Activated T-helper 17 cell treated with anti-CD3 and anti-CD28 coated beads, Interleukin-2, amount 50 U/mL, for 72 hours (primary cell): ENCODE results near the gene EPB41L5. TPM values are rescaled to one million over a fixed set of nuclear protein-coding genes. Genes with fewer than 3 reads are reported as not detected.
"Not testable (repeated sequence)": the region's sequence is repeated elsewhere in the genome, so short reads cannot be mapped to it uniquely, and the experiment has no call there.

Experiments
- ATAC-seq: fragments of 150-1000 bp; cut with Tn5 transposase; replicated peaks from 2 replicates; pipeline ENCODE4 v1.10.0; 2021; ENCODE audit warnings: mild to moderate bottlenecking, moderate library complexity
- H3K27ac Mint-ChIP-seq: one replicate; pipeline ENCODE4 v1.8.0; 2022; ENCODE audit warnings: mixed read lengths
- H3K27me3 Mint-ChIP-seq: one replicate; pipeline ENCODE4 v1.8.0; 2022; ENCODE audit warnings: mixed read lengths
- H3K36me3 Mint-ChIP-seq: one replicate; pipeline ENCODE4 v1.8.0; 2022; ENCODE audit warnings: low read depth, mild to moderate bottlenecking, mixed read lengths
- H3K4me1 Mint-ChIP-seq: one replicate; pipeline ENCODE4 v1.8.0; 2022; ENCODE audit warnings: mixed read lengths
- H3K4me3 Mint-ChIP-seq: one replicate; pipeline ENCODE4 v1.8.0; 2022; ENCODE audit warnings: mild to moderate bottlenecking, mixed read lengths
- H3K9me3 Mint-ChIP-seq: one replicate; pipeline ENCODE4 v1.8.0; 2022; ENCODE audit warnings: mixed read lengths
- total RNA-seq, 2 donors: library from RNA; stranded (reverse); gene quantifications; one replicate each; pipeline ENCODE4 v1.2.3, GENCODE V29; 2022

Gene EPB41L5
- total RNA-seq, 2 donors from 2014 or later: 1.9 to 2.4 TPM

- peaks cover 10% of the 10 kb centered on the region for H3K9me3 Mint-ChIP-seq
- peaks cover 14% of the 10 kb centered on the region for H3K36me3 Mint-ChIP-seq
- H3K4me1 Mint-ChIP-seq: no peaks in the 10 kb centered on the region
- H3K27me3 Mint-ChIP-seq: no peaks in the 10 kb centered on the region
- H3K4me3 Mint-ChIP-seq: no peak overlapping the region
- ATAC-seq: no peak
- H3K27ac Mint-ChIP-seq: no peak overlapping the region
Measured at GRCh38 chr2:120132190-120132589, 119.3 kb downstream of the EPB41L5 start.

- Mint-ChIP-seq H3K36me3 (peaks cover 14% of the 10 kb centered on the region), H3K9me3 (peaks cover 10% of the 10 kb centered on the region), H3K27ac (no peak overlapping the region), H3K27me3 (no peaks in the 10 kb centered on the region), H3K4me3 (no peak overlapping the region), H3K4me1 (no peaks in the 10 kb centered on the region)
- no peak for ATAC-seq
Measured at GRCh38 chr2:120132691-120133090, 119.8 kb downstream of the EPB41L5 start.

- peaks cover 14% of the 10 kb centered on the region for H3K36me3 Mint-ChIP-seq
- H3K27me3 Mint-ChIP-seq: no peaks in the 10 kb centered on the region
- H3K27ac Mint-ChIP-seq: no peak overlapping the region
- no peaks in the 10 kb centered on the region for H3K4me1 Mint-ChIP-seq
- peaks cover 10% of the 10 kb centered on the region for H3K9me3 Mint-ChIP-seq
- no peak overlapping the region for H3K4me3 Mint-ChIP-seq
- ATAC-seq: no peak
Measured at GRCh38 chr2:120133572-120134244, 120.8 kb downstream of the EPB41L5 start.

GRCh38 chr2:120134263-120134662 lies 121.4 kb downstream of the EPB41L5 start:
- Mint-ChIP-seq H3K36me3 (peaks cover 14% of the 10 kb centered on the region), H3K4me3 (no peak overlapping the region)
- no peak for ATAC-seq

GRCh38 chr2:120135013-120135412 lies 122.1 kb downstream of the EPB41L5 start:
- peaks cover 14% of the 10 kb centered on the region for H3K36me3 Mint-ChIP-seq
- H3K4me1 Mint-ChIP-seq, H3K27ac Mint-ChIP-seq, ATAC-seq, H3K4me3 Mint-ChIP-seq, H3K27me3 Mint-ChIP-seq, H3K9me3 Mint-ChIP-seq: not testable (repeated sequence)

More at GRCh38 chr2:120134263-120134662, 121.4 kb downstream of the EPB41L5 start:
- Mint-ChIP-seq H3K9me3 (peaks cover 10% of the 10 kb centered on the region), H3K4me1 (no peaks in the 10 kb centered on the region), H3K27me3 (no peaks in the 10 kb centered on the region), H3K27ac (no peak overlapping the region)

GRCh38 chr2:120140866-120141265 lies 128.0 kb downstream of the EPB41L5 start:
- Mint-ChIP-seq H3K4me1 (no peaks in the 10 kb centered on the region), H3K9me3 (no peaks in the 10 kb centered on the region), H3K36me3 (no peaks in the 10 kb centered on the region), H3K4me3 (no peak overlapping the region), H3K27me3 (no peaks in the 10 kb centered on the region), H3K27ac (no peak overlapping the region)
- no peak for ATAC-seq

- no peaks in the 10 kb centered on the region for H3K9me3 Mint-ChIP-seq
- ATAC-seq: no peak
- H3K4me1 Mint-ChIP-seq: no peaks in the 10 kb centered on the region
- no peak overlapping the region for H3K4me3 Mint-ChIP-seq
- no peaks in the 10 kb centered on the region for H3K27me3 Mint-ChIP-seq
- H3K36me3 Mint-ChIP-seq: no peaks in the 10 kb centered on the region
- no peak overlapping the region for H3K27ac Mint-ChIP-seq
Measured at GRCh38 chr2:120141300-120142069, 128.6 kb downstream of the EPB41L5 start.

GRCh38 chr2:120142528-120143219 lies 129.8 kb downstream of the EPB41L5 start:
- no peaks in the 10 kb centered on the region for H3K36me3 Mint-ChIP-seq
- ATAC-seq: no peak
- H3K4me3 Mint-ChIP-seq: no peak overlapping the region
- H3K27me3 Mint-ChIP-seq: no peaks in the 10 kb centered on the region
- no peaks in the 10 kb centered on the region for H3K9me3 Mint-ChIP-seq
- H3K27ac Mint-ChIP-seq: no peak overlapping the region
- no peaks in the 10 kb centered on the region for H3K4me1 Mint-ChIP-seq

GRCh38 chr2:120148229-120148628 lies 135.4 kb downstream of the EPB41L5 start:
- Mint-ChIP-seq H3K27ac (no peak overlapping the region), H3K27me3 (no peaks in the 10 kb centered on the region), H3K4me3 (no peak overlapping the region), H3K9me3 (no peaks in the 10 kb centered on the region), H3K4me1 (no peaks in the 10 kb centered on the region), H3K36me3 (no peaks in the 10 kb centered on the region)
- ATAC-seq: no peak

GRCh38 chr2:120148669-120149068 lies 135.8 kb downstream of the EPB41L5 start:
- Mint-ChIP-seq H3K27me3 (no peaks in the 10 kb centered on the region), H3K4me1 (no peaks in the 10 kb centered on the region), H3K9me3 (no peaks in the 10 kb centered on the region), H3K27ac (no peak overlapping the region), H3K4me3 (no peak overlapping the region), H3K36me3 (no peaks in the 10 kb centered on the region)
- ATAC-seq: no peak

GRCh38 chr2:120149406-120149805 lies 136.5 kb downstream of the EPB41L5 start:
- no peak overlapping the region for H3K4me3 Mint-ChIP-seq
- H3K36me3 Mint-ChIP-seq: no peaks in the 10 kb centered on the region

GRCh38 chr2:120150040-120150482 lies 137.2 kb downstream of the EPB41L5 start:
- no peak for ATAC-seq
- Mint-ChIP-seq H3K27ac (no peak overlapping the region), H3K27me3 (no peaks in the 10 kb centered on the region), H3K4me3 (no peak overlapping the region), H3K9me3 (no peaks in the 10 kb centered on the region), H3K36me3 (no peaks in the 10 kb centered on the region), H3K4me1 (no peaks in the 10 kb centered on the region)

More at GRCh38 chr2:120149406-120149805, 136.5 kb downstream of the EPB41L5 start:
- Mint-ChIP-seq H3K9me3 (no peaks in the 10 kb centered on the region), H3K27ac (no peak overlapping the region), H3K27me3 (no peaks in the 10 kb centered on the region), H3K4me1 (no peaks in the 10 kb centered on the region)
- no peak for ATAC-seq

GRCh38 chr2:120155308-120155707 lies 142.4 kb downstream of the EPB41L5 start:
- no peak overlapping the region for H3K27ac Mint-ChIP-seq
- no peaks in the 10 kb centered on the region for H3K9me3 Mint-ChIP-seq
- no peaks in the 10 kb centered on the region for H3K4me1 Mint-ChIP-seq
- no peaks in the 10 kb centered on the region for H3K36me3 Mint-ChIP-seq
- H3K4me3 Mint-ChIP-seq: no peak overlapping the region
- no peaks in the 10 kb centered on the region for H3K27me3 Mint-ChIP-seq
- no peak for ATAC-seq

- ATAC-seq, H3K4me3 Mint-ChIP-seq, H3K9me3 Mint-ChIP-seq, H3K36me3 Mint-ChIP-seq, H3K27me3 Mint-ChIP-seq, H3K27ac Mint-ChIP-seq, H3K4me1 Mint-ChIP-seq: not testable (repeated sequence)
Measured at GRCh38 chr2:120158658-120159057, 145.8 kb downstream of the EPB41L5 start.

- Mint-ChIP-seq H3K4me3 (no peak overlapping the region), H3K27ac (no peak overlapping the region), H3K9me3 (no peaks in the 10 kb centered on the region), H3K27me3 (no peaks in the 10 kb centered on the region), H3K4me1 (no peaks in the 10 kb centered on the region), H3K36me3 (no peaks in the 10 kb centered on the region)
- no peak for ATAC-seq
Measured at GRCh38 chr2:120161190-120161589, 148.3 kb downstream of the EPB41L5 start.
